Tibial nerve (tissue), 4 donors: ENCODE measurements around the gene NPHP1.

Experiments
- CTCF ChIP-seq, 5 experiments: fragments of 200-600 bp in 3 of 5; fragments of 450-650 bp in 2 of 5; sonication (generic) in 3 of 5; IDR thresholded peaks; one replicate each; pipeline ENCODE4 v1.5.1; 2016 to 2019; ENCODE audit warnings: antibody characterized with exemption in 5 of 5, mild to moderate bottlenecking in 3 of 5, moderate library complexity in 2 of 5
- EP300 ChIP-seq, 2 donors: sonication (generic); formaldehyde crosslinking; IDR thresholded peaks; one replicate each; pipeline ENCODE4 v1.6.1; 2017; ENCODE audit warnings: antibody characterized with exemption in 2 of 2, mild to moderate bottlenecking in 1 of 2
- POLR2A ChIP-seq, 2 donors: fragments of 450-650 bp; IDR thresholded peaks; one replicate each; pipeline ENCODE4 v1.6.1; 2017; ENCODE audit warnings: antibody characterized with exemption in 2 of 2, mild to moderate bottlenecking in 2 of 2, moderate library complexity in 2 of 2

GRCh38 chr2:110173523-110173922 lies 31.3 kb downstream of the NPHP1 start:
- TF ChIP-seq CTCF (IDR thresholded peaks at IDR 0.05) (no peak), POLR2A (IDR thresholded peaks at IDR 0.05) (no peak), EP300 (IDR thresholded peaks at IDR 0.05) (no peak)
